Diencephalon (tissue), 1 donor: ENCODE measurements around the gene MAN2C1. TPM values are rescaled to one million over a fixed set of nuclear protein-coding genes. Genes with fewer than 3 reads are reported as not detected.

Source experiments
- total RNA-seq: library from RNA; depleted of rRNA; stranded (reverse); fragments of >200 nt; gene quantifications from one replicate; pipeline ENCODE4 v1.2.3, GENCODE V29; 2014

MAN2C1 gene
- total RNA-seq, result 58.6 TPM

DNA sequence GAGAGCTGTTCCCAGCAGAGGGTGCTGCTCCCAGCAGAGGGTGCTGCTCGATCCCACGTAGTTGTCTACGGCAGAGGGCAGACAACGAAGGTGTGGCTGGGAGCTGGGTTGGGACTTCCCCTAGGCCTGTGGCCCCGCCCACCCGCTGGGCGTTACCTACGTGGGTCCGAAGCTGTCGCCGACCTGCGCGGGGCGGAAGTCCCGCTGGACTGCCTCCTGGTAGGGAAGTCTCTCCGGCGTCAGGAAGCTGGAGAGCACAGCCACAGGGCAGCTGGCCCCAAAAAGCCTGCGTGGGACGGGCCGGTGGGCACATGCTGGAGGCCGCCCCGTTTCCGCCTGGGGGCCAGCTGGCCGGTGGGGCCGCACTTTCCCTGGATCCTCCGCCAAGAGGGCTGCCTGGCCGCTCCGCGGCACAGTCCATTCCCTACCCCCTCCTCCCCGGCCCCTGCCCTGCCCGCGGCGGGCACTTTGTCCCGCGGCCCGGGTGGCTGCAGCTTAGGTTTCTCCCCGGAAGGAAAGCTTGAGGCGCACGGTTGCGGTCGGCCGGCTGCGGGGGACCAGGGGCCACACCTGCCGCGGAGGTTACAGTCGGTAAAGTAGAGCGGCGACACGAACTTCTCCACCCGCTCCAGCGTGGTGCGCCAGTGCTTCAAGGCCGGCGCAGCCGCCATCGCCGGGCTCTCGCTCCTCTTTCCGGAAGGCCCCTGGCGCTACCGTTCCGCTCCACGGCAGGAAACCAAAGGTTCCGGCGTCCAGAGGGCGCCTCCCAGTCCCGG is at the start of gene MAN2C1:
Gene MAN2C1 (minus strand): TSS at position 695 of the 776 bp plus-strand sequence. CDS start 24 bp downstream, at position 671.

DNA sequence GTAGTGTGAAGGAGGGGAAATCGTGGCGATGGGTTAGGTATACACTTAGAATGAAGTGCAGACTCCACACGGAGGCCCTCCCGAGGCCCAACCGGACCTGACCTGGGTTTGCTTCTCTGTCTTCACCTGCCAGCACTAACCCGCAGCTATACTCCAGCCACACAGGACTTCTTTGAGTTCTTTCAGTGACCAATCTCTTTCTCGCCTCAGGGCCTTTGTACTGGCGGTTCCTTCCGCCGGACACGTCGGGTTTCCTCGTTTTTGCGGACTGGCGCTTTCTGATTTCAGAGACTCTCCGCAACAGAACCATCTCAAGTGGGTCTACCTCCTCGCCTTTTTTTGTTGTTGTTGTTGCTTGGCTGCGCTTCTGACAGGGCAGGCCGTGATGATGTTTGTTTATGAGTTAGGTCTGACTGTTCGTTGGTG is 21.6 kb downstream of the MAN2C1 start, which contains the start of gene NEIL1:
Gene NEIL1 (plus strand): TSS at position 244 of the 426 bp plus-strand sequence. CDS start 1,867 bp downstream, outside the sequence.

DNA sequence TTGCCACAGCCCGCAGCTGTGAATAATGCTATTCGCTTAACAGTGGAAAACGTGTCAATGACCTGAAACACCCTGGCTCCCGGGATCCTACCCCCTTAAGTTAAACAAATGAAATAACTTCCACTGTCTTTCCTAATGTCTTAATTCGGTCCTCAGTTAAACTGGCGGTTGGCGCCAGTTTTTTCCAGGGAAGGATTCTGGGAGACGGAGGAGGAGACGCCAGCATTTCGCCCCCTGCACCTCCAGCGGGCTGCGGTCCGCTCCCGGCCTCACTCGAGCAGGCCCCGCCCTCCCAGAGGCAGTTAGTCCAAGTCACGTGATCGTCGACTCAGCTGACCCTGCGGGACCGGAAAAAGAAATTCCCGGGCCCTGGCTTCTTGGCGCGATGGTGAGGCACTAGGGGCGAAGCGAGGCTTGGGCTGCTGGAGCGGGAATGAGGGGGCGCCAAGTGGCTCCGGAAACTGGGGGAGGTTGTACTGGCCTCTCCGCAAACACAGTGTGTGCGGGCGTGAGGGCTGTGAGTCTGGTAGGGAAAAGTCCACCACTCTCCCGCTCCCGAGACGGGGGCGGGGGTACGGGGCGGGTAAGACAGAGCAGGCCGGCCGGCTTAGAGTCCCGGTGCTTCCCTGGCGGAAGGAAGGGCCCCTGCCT is 32.6 kb downstream of the MAN2C1 start, which contains the start of gene COMMD4:
Gene COMMD4 (plus strand): TSS at position 359 of the 651 bp plus-strand sequence. CDS start 27 bp downstream, at position 386.

Other genes starting within 250 kb of the MAN2C1 start
- gene C15orf39, start 166.7 kb downstream of the MAN2C1 start, total RNA-seq, result 1.8 TPM
- gene GOLGA6C, start 110.3 kb downstream of the MAN2C1 start, total RNA-seq, result not detected
- not detected for gene GOLGA6D, start 85.8 kb downstream of the MAN2C1 start, total RNA-seq
- gene COMMD4, start 32.5 kb downstream of the MAN2C1 start, total RNA-seq, result 11.8 TPM
- gene NEIL1, start 21.6 kb downstream of the MAN2C1 start, total RNA-seq, result 17.1 TPM
- gene SIN3A, start 83.1 kb upstream of the MAN2C1 start, total RNA-seq, result 32.1 TPM
- 30.0 TPM for gene PTPN9, start 210.7 kb upstream of the MAN2C1 start, total RNA-seq